HCT116 (cell line): ENCODE data around the gene CEP120. TPM values are rescaled to one million over a fixed set of nuclear protein-coding genes. Genes with fewer than 3 reads are reported as not detected.

Experiments
- ATAC-seq: fragments of 200-7000 bp; cut with Tn5 transposase; 2 replicates; pipeline ENCODE4 v1.9.1; 2020; ENCODE audit warnings: mild to moderate bottlenecking, moderate library complexity
- BruUV-seq: library from RNA; stranded (reverse); fragments of 400-500 nt; replicated peaks from 2 replicates; lab custom pipeline; 2021; lab: Mats Ljungman, UMichigan
- CTCF ChIA-PET: fragments of 300-600 bp; sonication (Branson Sonifier 250); formaldehyde crosslinking; loops from one replicate; lab custom pipeline; 2021; ENCODE audit warnings: antibody characterized with exemption; lab: Charles Lee
- POLR2A ChIA-PET: fragments of 300-600, 350-600 bp; sonication (Branson Sonifier 250); formaldehyde crosslinking; loops from one replicate; lab custom pipeline; 2021; ENCODE audit warnings: antibody characterized with exemption; lab: Charles Lee
- RAD21 ChIA-PET, 2 experiments: fragments of 300-600 bp; sonication (Branson Sonifier 250); formaldehyde crosslinking; loops; one replicate each; lab custom pipeline; 2023; ENCODE audit warnings: low total read pairs in 2 of 2; ENCODE audit not compliant: uncharacterized antibody in 2 of 2, unreplicated experiment in 2 of 2, low non-redundant PET in 1 of 2; lab: Charles Lee
- DNase-seq: peaks from one replicate; pipeline ENCODE4 v3.0.0-alpha.2; 2010; ENCODE audit warnings: low read depth, low spot score
- H2AFZ ChIP-seq: fragments of 200-600 bp; shearing (Covaris generic), sonication (generic); 2 replicates; pipeline ENCODE4 v1.6.1; 2017; ENCODE audit warnings: low read depth, mixed run types, mixed read lengths, antibody characterized with exemption, low read length; ENCODE audit not compliant: poor library complexity, severe bottlenecking
- H3K27ac ChIP-seq: 2 replicates; pipeline ENCODE4 v1.5.1; 2012; ENCODE audit warnings: low read depth, low read length
- H3K27me3 ChIP-seq: fragments of 200-600 bp; sonication (generic); 2 replicates; pipeline ENCODE4 v1.6.1; 2016; ENCODE audit warnings: mixed run types, low read length, mixed read lengths; ENCODE audit not compliant: insufficient read depth
- H3K36me3 ChIP-seq, 2 experiments: fragments of 200-500 bp in 1 of 2; fragments of 200-600 bp in 1 of 2; sonication (Bioruptor generic) in 1 of 2; sonication (generic) in 1 of 2; 2 replicates each; pipeline versions ENCODE4 v1.5.1 to v1.6.1; 2014 to 2016; ENCODE audit warnings: low read length in 2 of 2, inconsistent platforms in 1 of 2, mixed read lengths in 1 of 2, mixed run types in 1 of 2; ENCODE audit not compliant: insufficient read depth in 2 of 2, control insufficient read depth in 1 of 2
- H3K4me1 ChIP-seq, 2 experiments: fragments of 200-600 bp in 1 of 2; sonication (generic) in 1 of 2; 2 replicates each; pipeline versions ENCODE4 v1.5.1 to v1.6.1; 2012 to 2017; ENCODE audit warnings: low read length in 2 of 2, inconsistent platforms in 1 of 2, mild to moderate bottlenecking in 1 of 2, mixed read lengths in 1 of 2, mixed run types in 1 of 2, moderate library complexity in 1 of 2; ENCODE audit not compliant: insufficient read depth in 2 of 2, control insufficient read depth in 1 of 2
- H3K4me2 ChIP-seq: fragments of 200-600 bp; sonication (generic); 2 replicates; pipeline ENCODE4 v1.6.1; 2017; ENCODE audit warnings: mixed run types, low read length, mixed read lengths
- H3K4me3 ChIP-seq, 2 experiments: fragments of 200-600 bp in 1 of 2; sonication (generic) in 1 of 2; replicated peaks in 1 of 2; 2 replicates each; pipeline ENCODE4 v1.5.1; 2011 to 2016; ENCODE audit warnings: low read length in 2 of 2, control low read depth in 1 of 2, low read depth in 1 of 2, mild to moderate bottlenecking in 1 of 2, mixed read lengths in 1 of 2, mixed run types in 1 of 2
- H3K79me2 ChIP-seq: fragments of 200-600 bp; sonication (generic); 2 replicates; pipeline ENCODE4 v1.6.1; 2017; ENCODE audit warnings: mild to moderate bottlenecking, mixed run types, low read length, moderate library complexity, mixed read lengths; ENCODE audit not compliant: insufficient read depth
- H3K9ac ChIP-seq: fragments of 200-600 bp; sonication (generic); 2 replicates; pipeline ENCODE4 v1.6.1; 2016; ENCODE audit warnings: low read length, mixed read lengths
- H3K9me2 ChIP-seq: fragments of 200-600 bp; sonication (generic), shearing (Covaris generic); 2 replicates; pipeline ENCODE4 v1.6.1; 2017; ENCODE audit warnings: mixed run types, mild to moderate bottlenecking, moderate library complexity; ENCODE audit not compliant: insufficient read depth
- H3K9me3 ChIP-seq, 2 experiments: fragments of 200-500 bp in 1 of 2; fragments of 200-600 bp in 1 of 2; sonication (Bioruptor generic) in 1 of 2; sonication (generic) in 1 of 2; 2 replicates each; pipeline ENCODE4 v1.6.1; 2014 to 2017; ENCODE audit warnings: low read length in 2 of 2, mixed read lengths in 2 of 2, inconsistent platforms in 1 of 2, low read depth in 1 of 2, mild to moderate bottlenecking in 1 of 2, mixed run types in 1 of 2, moderate library complexity in 1 of 2; ENCODE audit not compliant: control insufficient read depth in 1 of 2, insufficient read depth in 1 of 2
- H4K20me1 ChIP-seq: fragments of 200-600 bp; sonication (generic), shearing (Covaris generic); 2 replicates; pipeline ENCODE4 v1.6.1; 2017; ENCODE audit warnings: mixed run types, mild to moderate bottlenecking, moderate library complexity; ENCODE audit not compliant: insufficient read depth
- ELF1 ChIP-seq: IDR thresholded peaks from 2 replicates; pipeline ENCODE4 v1.6.1; 2012; ENCODE audit warnings: low read depth, borderline replicate concordance
- EZH2 ChIP-seq: fragments of 200-600 bp; sonication (generic); IDR thresholded peaks from 2 replicates; pipeline ENCODE4 v1.6.1; 2017; ENCODE audit warnings: antibody characterized with exemption, mixed run types
- EZH2phosphoT487 ChIP-seq: fragments of 200-600 bp; IDR thresholded peaks from 2 replicates; pipeline ENCODE4 v1.6.1; 2018; ENCODE audit warnings: antibody characterized with exemption, borderline replicate concordance
- JUND ChIP-seq: IDR thresholded peaks from 2 replicates; pipeline ENCODE4 v1.6.1; 2012
- POLR2A ChIP-seq: IDR thresholded peaks from 2 replicates; pipeline ENCODE4 v1.7.0; 2011; ENCODE audit warnings: borderline replicate concordance; ENCODE audit not compliant: insufficient read depth, insufficient read length; ENCODE audit errors: extremely low read depth
- POLR2AphosphoS5 ChIP-seq: IDR thresholded peaks from 2 replicates; pipeline ENCODE4 v1.6.1; 2011; ENCODE audit warnings: mild to moderate bottlenecking, low read depth, low read length, moderate library complexity
- RAD21 ChIP-seq: IDR thresholded peaks from 2 replicates; pipeline ENCODE4 v1.6.1; 2012; ENCODE audit warnings: low read depth, mild to moderate bottlenecking
- SIN3A ChIP-seq: IDR thresholded peaks from 2 replicates; pipeline ENCODE4 v1.6.1; 2012; ENCODE audit warnings: low read depth
- SRF ChIP-seq: IDR thresholded peaks from 2 replicates; pipeline ENCODE4 v1.6.1; 2012; ENCODE audit warnings: low read depth
- ZFX ChIP-seq: fragments of 450-650 bp; IDR thresholded peaks from 2 replicates; pipeline ENCODE4 v1.6.1; 2017
- ZNF274 ChIP-seq: fragments of 200-500 bp; sonication (Bioruptor generic); IDR thresholded peaks from 2 replicates; pipeline ENCODE4 v1.6.1; 2014; ENCODE audit warnings: mild to moderate bottlenecking, low read depth, low read length, inconsistent platforms
- intact Hi-C: fragments of 100-400 bp; cut with micrococcal nuclease; formaldehyde crosslinking; loops from 2 replicates; pipeline ENCODE4 v1.10.0; 2022
- total RNA-seq: library from RNA; stranded (reverse); gene quantifications from one replicate; pipeline ENCODE4 v1.2.1, GENCODE V29; 2021; ENCODE audit not compliant: unreplicated experiment
- TF ChIP-seq, protein P1 (sequence below): IDR thresholded peaks from 2 replicates; pipeline ENCODE4 v1.6.1; 2012
- TF ChIP-seq, protein P2 (sequence below): IDR thresholded peaks from 2 replicates; pipeline ENCODE4 v1.6.1; 2012; ENCODE audit warnings: low read depth

Gene CEP120
- total RNA-seq, 1 experiment from 2014 or later = 30.2 TPM

DNA sequence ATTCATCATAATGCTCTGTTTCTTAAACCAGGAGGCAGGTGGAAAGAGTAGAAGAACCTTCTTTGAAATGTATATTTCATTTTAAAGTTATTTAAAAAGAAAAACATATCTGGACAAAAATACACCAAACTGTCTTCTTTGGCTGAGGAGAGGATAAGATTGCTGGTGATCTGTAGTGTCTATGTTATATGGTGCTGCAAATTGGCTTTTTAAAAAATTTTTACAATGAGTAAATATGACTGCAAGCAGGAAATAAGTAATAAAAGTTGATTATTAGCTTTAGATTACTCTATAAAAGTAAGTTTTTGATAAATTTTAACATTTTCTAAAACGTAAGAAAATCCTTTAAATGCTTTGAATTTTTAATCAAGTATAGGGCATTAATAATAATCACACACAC, 64.9 kb downstream of the CEP120 start:
- H3K4me2 ChIP-seq = no peak overlapping the region
- RAD21 ChIA-PET = no interaction called here
- no peaks in the 10 kb centered on the region; a peak in 1 of 4 replicates for H3K9me3 ChIP-seq
- H3K36me3 ChIP-seq = no peaks in the 10 kb centered on the region
- H3K4me3 ChIP-seq = no peak overlapping the region
- no peaks in the 10 kb centered on the region for H3K9me2 ChIP-seq
- no peaks in the 10 kb centered on the region for H4K20me1 ChIP-seq
- DNase-seq = no peak
- TF ChIP-seq EZH2phosphoT487 = no peak
- TF ChIP-seq SIN3A = no peak
- TF ChIP-seq EZH2 = no peak
- no peak for TF ChIP-seq ZFX
- TF ChIP-seq, all 23 proteins: peak for 0
- Histone ChIP-seq H3K4me1 (no peaks in the 10 kb centered on the region), H3K27ac (no peak overlapping the region), H3K9ac (no peak overlapping the region), H3K79me2 (no peaks in the 10 kb centered on the region), H3K27me3 (no peaks in the 10 kb centered on the region), H2AFZ (no peak overlapping the region)
- CTCF ChIA-PET = no interaction called here
- ATAC-seq = no peak
- BruUV-seq = no TSS peak
- POLR2A ChIA-PET = no interaction called here
- intact Hi-C loops = no loop called here

DNA sequence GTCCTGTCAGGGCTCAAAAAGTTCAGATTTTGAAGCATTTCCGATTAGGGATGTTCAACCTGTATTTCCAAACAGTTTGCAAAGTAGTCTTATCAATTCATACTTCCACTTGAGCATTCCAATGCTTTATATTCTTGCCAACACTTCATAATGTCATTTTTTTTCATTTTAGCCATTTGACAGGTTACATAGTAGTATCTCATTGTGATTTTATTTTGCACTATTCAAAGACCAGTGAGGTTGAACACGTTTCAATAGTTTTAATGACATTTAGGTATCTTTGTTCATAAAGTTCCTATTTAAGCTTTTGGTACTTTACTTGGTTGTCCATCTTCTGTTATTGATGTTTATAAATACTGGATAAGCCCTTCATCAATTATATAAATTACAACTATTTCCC, 71.4 kb downstream of the CEP120 start:
- no peak overlapping the region for H3K9ac ChIP-seq
- intact Hi-C loops = no loop called here
- ATAC-seq (no peak), DNase-seq (no peak)
- H3K4me3 ChIP-seq = no peak overlapping the region
- H3K9me2 ChIP-seq = no peaks in the 10 kb centered on the region
- no peaks in the 10 kb centered on the region for H3K36me3 ChIP-seq
- RAD21 ChIA-PET = no interaction called here
- H3K27me3 ChIP-seq = no peaks in the 10 kb centered on the region
- no peaks in the 10 kb centered on the region for H3K4me1 ChIP-seq
- no peaks in the 10 kb centered on the region; a peak in 1 of 4 replicates for H3K9me3 ChIP-seq
- no TSS peak for BruUV-seq
- H2AFZ ChIP-seq = no peak overlapping the region
- H3K4me2 ChIP-seq = no peak overlapping the region
- H4K20me1 ChIP-seq = no peaks in the 10 kb centered on the region
- no peak overlapping the region for H3K27ac ChIP-seq
- TF ChIP-seq JUND (no peak), ELF1 (no peak), POLR2AphosphoS5 (no peak), RAD21 (no peak), ZFX (no peak), POLR2A (no peak), SRF (no peak), ZNF274 (no peak)
- TF ChIP-seq, protein P1, sequence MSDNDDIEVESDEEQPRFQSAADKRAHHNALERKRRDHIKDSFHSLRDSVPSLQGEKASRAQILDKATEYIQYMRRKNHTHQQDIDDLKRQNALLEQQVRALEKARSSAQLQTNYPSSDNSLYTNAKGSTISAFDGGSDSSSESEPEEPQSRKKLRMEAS = no peak
- TF ChIP-seq, protein P2, sequence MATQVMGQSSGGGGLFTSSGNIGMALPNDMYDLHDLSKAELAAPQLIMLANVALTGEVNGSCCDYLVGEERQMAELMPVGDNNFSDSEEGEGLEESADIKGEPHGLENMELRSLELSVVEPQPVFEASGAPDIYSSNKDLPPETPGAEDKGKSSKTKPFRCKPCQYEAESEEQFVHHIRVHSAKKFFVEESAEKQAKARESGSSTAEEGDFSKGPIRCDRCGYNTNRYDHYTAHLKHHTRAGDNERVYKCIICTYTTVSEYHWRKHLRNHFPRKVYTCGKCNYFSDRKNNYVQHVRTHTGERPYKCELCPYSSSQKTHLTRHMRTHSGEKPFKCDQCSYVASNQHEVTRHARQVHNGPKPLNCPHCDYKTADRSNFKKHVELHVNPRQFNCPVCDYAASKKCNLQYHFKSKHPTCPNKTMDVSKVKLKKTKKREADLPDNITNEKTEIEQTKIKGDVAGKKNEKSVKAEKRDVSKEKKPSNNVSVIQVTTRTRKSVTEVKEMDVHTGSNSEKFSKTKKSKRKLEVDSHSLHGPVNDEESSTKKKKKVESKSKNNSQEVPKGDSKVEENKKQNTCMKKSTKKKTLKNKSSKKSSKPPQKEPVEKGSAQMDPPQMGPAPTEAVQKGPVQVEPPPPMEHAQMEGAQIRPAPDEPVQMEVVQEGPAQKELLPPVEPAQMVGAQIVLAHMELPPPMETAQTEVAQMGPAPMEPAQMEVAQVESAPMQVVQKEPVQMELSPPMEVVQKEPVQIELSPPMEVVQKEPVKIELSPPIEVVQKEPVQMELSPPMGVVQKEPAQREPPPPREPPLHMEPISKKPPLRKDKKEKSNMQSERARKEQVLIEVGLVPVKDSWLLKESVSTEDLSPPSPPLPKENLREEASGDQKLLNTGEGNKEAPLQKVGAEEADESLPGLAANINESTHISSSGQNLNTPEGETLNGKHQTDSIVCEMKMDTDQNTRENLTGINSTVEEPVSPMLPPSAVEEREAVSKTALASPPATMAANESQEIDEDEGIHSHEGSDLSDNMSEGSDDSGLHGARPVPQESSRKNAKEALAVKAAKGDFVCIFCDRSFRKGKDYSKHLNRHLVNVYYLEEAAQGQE = no peak
- POLR2A ChIA-PET = no interaction called here
- CTCF ChIA-PET = no interaction called here
- no peaks in the 10 kb centered on the region for H3K79me2 ChIP-seq
